Activated CD4-positive, alpha-beta T cell treated with anti-CD3 and anti-CD28 coated beads, Interleukin-2, amount 50 U/mL, for 16 hours (primary cell): ENCODE data around the gene PLS3.

Source experiments
- DNase-seq: peaks from one replicate; pipeline ENCODE4 v3.0.0-alpha.2; 2020

Gene PLS3

GRCh38 chrX:115571712-115572111 lies 10.7 kb downstream of the PLS3 start:
- no peak for DNase-seq

GRCh38 chrX:115573185-115573584 lies 12.2 kb downstream of the PLS3 start:
- no peak for DNase-seq

GRCh38 chrX:115576676-115577075 lies 15.7 kb downstream of the PLS3 start:
- DNase-seq = no peak

DNA sequence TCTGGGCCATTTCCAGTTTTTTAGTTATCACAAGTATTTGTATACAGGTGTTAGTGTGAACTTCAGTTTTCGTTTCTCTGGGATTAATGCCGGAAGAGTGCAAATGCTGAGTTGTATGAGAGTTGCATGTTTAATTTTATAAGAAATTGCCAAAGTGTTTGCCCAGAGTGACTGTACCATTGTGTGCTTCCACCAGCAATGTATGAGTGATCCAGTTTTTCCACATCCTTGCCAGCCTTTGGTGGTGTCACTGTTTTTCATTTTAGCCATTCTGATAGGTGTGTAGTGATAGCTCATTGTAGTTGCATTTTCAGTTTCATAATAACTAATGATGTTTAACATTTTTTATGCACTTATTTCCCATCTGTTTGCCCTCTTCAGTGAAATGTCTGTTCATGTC lies 18.4 kb downstream of the PLS3 start:
- DNase-seq = peak; percentile 20

- DNase-seq = no peak
These were observed 18.9 kb downstream of the PLS3 start for GRCh38 chrX:115579786-115580294.

- no peak for DNase-seq
These were observed 21.0 kb downstream of the PLS3 start for GRCh38 chrX:115581759-115582615.

- no peak for DNase-seq
These were observed 21.9 kb downstream of the PLS3 start for GRCh38 chrX:115582616-115583495.

- DNase-seq = no peak
These were observed 22.6 kb downstream of the PLS3 start for GRCh38 chrX:115583496-115584004.

DNA sequence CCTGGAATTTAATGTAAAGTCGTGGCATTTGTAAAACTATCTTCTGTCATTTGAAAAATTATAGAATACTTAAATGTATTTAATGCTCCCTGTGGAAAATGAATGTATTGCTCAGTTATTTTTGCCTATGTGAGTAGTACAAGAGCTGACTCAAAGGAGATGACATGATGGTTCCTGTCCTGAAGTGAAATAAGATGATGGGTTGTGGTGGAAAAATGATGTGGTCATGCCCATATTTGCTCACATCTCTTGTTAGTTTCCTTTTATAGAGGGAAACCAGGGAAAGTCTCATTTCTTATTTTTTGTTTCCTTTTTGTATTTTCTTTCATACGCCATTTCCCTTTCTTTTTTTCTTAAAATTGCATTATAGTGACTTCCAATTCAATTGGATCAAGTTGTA lies 23.7 kb downstream of the PLS3 start:
- peak; percentile 32 for DNase-seq

- no peak for DNase-seq
These were observed 27.2 kb downstream of the PLS3 start for GRCh38 chrX:115588179-115588578.

DNA sequence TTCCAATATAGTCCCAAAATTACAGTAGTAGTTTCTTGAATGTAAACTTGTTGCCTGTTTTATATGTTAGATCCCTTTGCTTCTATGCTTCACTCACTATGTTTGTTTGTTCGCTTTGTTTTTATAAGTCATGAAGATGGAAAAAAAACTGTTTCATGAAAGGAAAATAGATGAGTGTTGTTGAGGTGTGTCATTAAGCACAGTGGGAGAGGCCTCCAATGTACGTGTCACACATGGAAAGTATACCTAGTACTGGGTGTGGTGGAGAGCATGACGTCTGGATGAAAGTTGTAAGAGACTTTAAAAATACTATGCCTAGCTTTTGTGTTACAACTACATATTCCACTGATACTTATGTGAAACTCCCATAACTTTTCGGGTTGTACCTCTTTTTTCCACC lies 28.4 kb downstream of the PLS3 start:
- DNase-seq = no peak

GRCh38 chrX:115591420-115591819 lies 30.4 kb downstream of the PLS3 start:
- no peak for DNase-seq

GRCh38 chrX:115591856-115592842 lies 31.2 kb downstream of the PLS3 start:
- no peak for DNase-seq

- DNase-seq = no peak
These were observed 32.2 kb downstream of the PLS3 start for GRCh38 chrX:115592997-115593734.

DNA sequence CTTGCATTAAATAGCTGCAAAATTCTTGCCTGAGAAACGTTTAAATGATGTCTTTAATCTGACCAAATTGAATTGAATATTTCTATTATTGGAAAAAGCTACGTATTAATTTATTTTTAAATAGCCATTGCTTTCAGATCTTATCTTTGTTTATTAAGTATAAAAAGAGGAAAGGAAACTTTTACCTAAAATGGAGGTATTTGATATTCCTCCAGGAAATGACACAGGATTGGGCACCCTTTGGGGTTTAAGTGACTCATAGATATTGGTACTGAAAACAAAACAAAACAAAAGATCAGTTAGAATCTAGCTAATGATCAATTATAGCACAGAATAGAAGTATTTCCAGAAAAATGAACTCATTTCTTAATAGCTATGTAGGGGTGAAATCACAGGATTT lies 34.1 kb downstream of the PLS3 start:
- no peak for DNase-seq

GRCh38 chrX:115598556-115598955 lies 37.6 kb downstream of the PLS3 start:
- no peak for DNase-seq

GRCh38 chrX:115602308-115602707 lies 41.3 kb downstream of the PLS3 start:
- no peak for DNase-seq

- DNase-seq = no peak
These were observed 41.9 kb downstream of the PLS3 start for GRCh38 chrX:115602729-115603389.

GRCh38 chrX:115603534-115604074 lies 42.6 kb downstream of the PLS3 start:
- DNase-seq = no peak

- no peak for DNase-seq
These were observed 45.9 kb downstream of the PLS3 start for GRCh38 chrX:115606861-115607260.

DNA sequence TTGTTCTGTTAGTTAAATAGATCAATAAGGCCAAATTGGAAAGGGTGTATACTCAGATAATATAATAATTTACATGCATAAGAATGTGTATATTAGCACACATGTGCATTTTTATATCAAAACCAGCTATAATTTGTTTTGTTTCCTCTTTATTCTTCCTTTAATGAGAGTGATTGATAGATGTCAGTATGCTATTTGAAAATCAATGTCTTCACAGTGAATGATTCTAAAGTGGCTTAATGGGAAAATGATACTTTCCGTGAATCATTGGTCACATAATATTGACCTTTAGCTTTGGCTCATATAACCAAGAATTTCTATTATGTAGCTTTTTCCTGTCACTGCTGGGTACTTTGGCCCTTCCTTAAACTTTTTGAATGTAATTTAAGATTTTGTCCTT lies 48.6 kb downstream of the PLS3 start:
- no peak for DNase-seq
